ENCODE data around the gene USP4.

DNA sequence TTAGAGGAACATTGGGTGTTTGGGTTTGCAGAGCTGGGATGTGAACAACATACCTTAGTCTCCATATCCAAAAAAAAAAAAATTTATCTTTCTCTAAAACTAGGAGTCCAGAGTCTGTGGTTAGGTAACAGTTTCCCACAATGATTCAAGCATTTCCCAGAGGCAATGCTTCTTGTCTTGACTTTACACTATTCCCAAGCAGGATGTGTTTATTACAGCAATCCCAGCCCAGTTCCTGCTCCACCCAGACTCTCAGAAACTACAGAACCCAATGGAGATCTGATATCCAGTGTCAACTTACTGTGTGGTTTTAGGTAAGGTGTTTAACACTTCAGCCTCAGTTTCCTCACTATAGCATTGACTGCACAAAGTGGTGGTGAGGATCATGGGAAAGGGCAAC is 60.5 kb downstream of the USP4 start:
- TF ChIP-seq, protein P1, sequence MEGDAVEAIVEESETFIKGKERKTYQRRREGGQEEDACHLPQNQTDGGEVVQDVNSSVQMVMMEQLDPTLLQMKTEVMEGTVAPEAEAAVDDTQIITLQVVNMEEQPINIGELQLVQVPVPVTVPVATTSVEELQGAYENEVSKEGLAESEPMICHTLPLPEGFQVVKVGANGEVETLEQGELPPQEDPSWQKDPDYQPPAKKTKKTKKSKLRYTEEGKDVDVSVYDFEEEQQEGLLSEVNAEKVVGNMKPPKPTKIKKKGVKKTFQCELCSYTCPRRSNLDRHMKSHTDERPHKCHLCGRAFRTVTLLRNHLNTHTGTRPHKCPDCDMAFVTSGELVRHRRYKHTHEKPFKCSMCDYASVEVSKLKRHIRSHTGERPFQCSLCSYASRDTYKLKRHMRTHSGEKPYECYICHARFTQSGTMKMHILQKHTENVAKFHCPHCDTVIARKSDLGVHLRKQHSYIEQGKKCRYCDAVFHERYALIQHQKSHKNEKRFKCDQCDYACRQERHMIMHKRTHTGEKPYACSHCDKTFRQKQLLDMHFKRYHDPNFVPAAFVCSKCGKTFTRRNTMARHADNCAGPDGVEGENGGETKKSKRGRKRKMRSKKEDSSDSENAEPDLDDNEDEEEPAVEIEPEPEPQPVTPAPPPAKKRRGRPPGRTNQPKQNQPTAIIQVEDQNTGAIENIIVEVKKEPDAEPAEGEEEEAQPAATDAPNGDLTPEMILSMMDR (IDR thresholded peaks at IDR 0.05; ENCODE audit: low read depth, low read length, poor library complexity, severe bottlenecking), result no peak
- TF ChIP-seq EZH2phosphoT487 (IDR thresholded peaks at IDR 0.05; ENCODE audit: borderline replicate concordance, low read length), result no peak
